HG02884 (cell line): ENCODE measurements around the gene ACIN1.
"Not testable (repeated sequence)": the region's sequence is repeated elsewhere in the genome, so short reads cannot be mapped to it uniquely, and the experiment has no call there.

Experiments used
- ATAC-seq: cut with Tn5 transposase; IDR thresholded peaks from one replicate; pipeline ENCODE4 v1.9.1; 2021; ENCODE audit warnings: mild to moderate bottlenecking, moderate library complexity; ENCODE audit not compliant: unreplicated experiment

ACIN1 gene

GRCh38 chr14:23123419-23123818, 28.5 kb upstream of the ACIN1 start:
- ATAC-seq = no peak

GRCh38 chr14:23122086-23122485, 27.1 kb upstream of the ACIN1 start:
- ATAC-seq = no peak

- no peak for ATAC-seq
Observed at GRCh38 chr14:23121361-23121771, 26.4 kb upstream of the ACIN1 start.

- ATAC-seq = no peak
Observed at GRCh38 chr14:23120541-23121251, 25.8 kb upstream of the ACIN1 start.

GRCh38 chr14:23119363-23120327, 24.7 kb upstream of the ACIN1 start:
- ATAC-seq = no peak

- ATAC-seq = no peak
Observed at GRCh38 chr14:23118506-23119362, 23.8 kb upstream of the ACIN1 start, which contains the start of gene CEBPE. CEBPE (minus strand) TSS chr14:23119255; CDS start chr14:23119091, 164 bp downstream.

GRCh38 chr14:23117371-23118020, 22.6 kb upstream of the ACIN1 start:
- ATAC-seq = no peak

- ATAC-seq = no peak
Observed at GRCh38 chr14:23115918-23116317, 21.0 kb upstream of the ACIN1 start.

- no peak for ATAC-seq
Observed at GRCh38 chr14:23115039-23115731, 20.2 kb upstream of the ACIN1 start.

- ATAC-seq = no peak
Observed at GRCh38 chr14:23114669-23115038, 19.7 kb upstream of the ACIN1 start.

GRCh38 chr14:23114120-23114458, 19.2 kb upstream of the ACIN1 start:
- no peak for ATAC-seq

GRCh38 chr14:23113431-23114119, 18.6 kb upstream of the ACIN1 start:
- no peak for ATAC-seq

- ATAC-seq = no peak
Observed at GRCh38 chr14:23112359-23113178, 17.6 kb upstream of the ACIN1 start.

GRCh38 chr14:23110579-23111365, 15.8 kb upstream of the ACIN1 start:
- ATAC-seq = no peak

- no peak for ATAC-seq
Observed at GRCh38 chr14:23109769-23110168, 14.8 kb upstream of the ACIN1 start.

- ATAC-seq = not testable (repeated sequence)
Observed at GRCh38 chr14:23108169-23108568, 13.2 kb upstream of the ACIN1 start.

- ATAC-seq = not testable (repeated sequence)
Observed at GRCh38 chr14:23107620-23108019, 12.7 kb upstream of the ACIN1 start.

- no peak for ATAC-seq
Observed at GRCh38 chr14:23106747-23107045, 11.8 kb upstream of the ACIN1 start.
